ENCODE data around the gene NAGPA.

The NAGPA gene

GRCh38 chr16:4981473-4981872 is 52.3 kb downstream of the NAGPA start:
- in situ Hi-C loops (cut with HindIII; ENCODE audit: low sequenced_read_pairs) = no loop called here
- TF ChIP-seq CTCF (IDR thresholded peaks at IDR 0.05; ENCODE audit: low read depth, low read length) = no peak
- DNase-seq (ENCODE audit: low read depth, low spot score) = no peak
- H3K4me3 ChIP-seq (ENCODE audit: low read depth, low read length) = no peak overlapping the region

GRCh38 chr16:4980691-4981090 is 53.0 kb downstream of the NAGPA start:
- H3K4me3 ChIP-seq (ENCODE audit: low read depth, low read length) = no peak overlapping the region
- DNase-seq (ENCODE audit: low read depth, low spot score) = no peak
- in situ Hi-C loops (cut with HindIII; ENCODE audit: low sequenced_read_pairs) = no loop called here
- TF ChIP-seq CTCF (IDR thresholded peaks at IDR 0.05; ENCODE audit: low read depth, low read length) = no peak

- in situ Hi-C loops (cut with HindIII; ENCODE audit: low sequenced_read_pairs) = no loop called here
- TF ChIP-seq CTCF (IDR thresholded peaks at IDR 0.05; ENCODE audit: low read depth, low read length) = no peak
- no peak overlapping the region for H3K4me3 ChIP-seq (ENCODE audit: low read depth, low read length)
- no peak for DNase-seq (ENCODE audit: low read depth, low spot score)
Measured at GRCh38 chr16:4979736-4980660, 53.7 kb downstream of the NAGPA start.

- no peak overlapping the region for H3K4me3 ChIP-seq (ENCODE audit: low read depth, low read length)
- no peak for TF ChIP-seq CTCF (IDR thresholded peaks at IDR 0.05; ENCODE audit: low read depth, low read length)
- in situ Hi-C loops (cut with HindIII; ENCODE audit: low sequenced_read_pairs) = no loop called here
- no peak for DNase-seq (ENCODE audit: low read depth, low spot score)
Measured at GRCh38 chr16:4979164-4979563, 54.6 kb downstream of the NAGPA start.

- in situ Hi-C loops (cut with HindIII; ENCODE audit: low sequenced_read_pairs) = no loop called here
- DNase-seq (ENCODE audit: low read depth, low spot score) = no peak
- no peak overlapping the region for H3K4me3 ChIP-seq (ENCODE audit: low read depth, low read length)
- TF ChIP-seq CTCF (IDR thresholded peaks at IDR 0.05; ENCODE audit: low read depth, low read length) = no peak
Measured at GRCh38 chr16:4976611-4977145, 57.1 kb downstream of the NAGPA start.

GRCh38 chr16:4976079-4976478 is 57.7 kb downstream of the NAGPA start:
- in situ Hi-C loops (cut with HindIII; ENCODE audit: low sequenced_read_pairs) = no loop called here

More at GRCh38 chr16:4976079-4976478, 57.7 kb downstream of the NAGPA start:
- no peak for DNase-seq (ENCODE audit: low read depth, low spot score)
- no peak for TF ChIP-seq CTCF (IDR thresholded peaks at IDR 0.05; ENCODE audit: low read depth, low read length)
- no peak overlapping the region for H3K4me3 ChIP-seq (ENCODE audit: low read depth, low read length)
